ENCODE measurements around the gene ERICH6B.

The ERICH6B gene

GRCh38 chr13:45604892-45605291 is 10.6 kb downstream of the ERICH6B start:
- no peak for ATAC-seq

GRCh38 chr13:45603338-45603737 is 12.2 kb downstream of the ERICH6B start:
- TF ChIP-seq TCF4 (CRISPR knock-in tag; IDR thresholded peaks at IDR 0.05; ENCODE audit: borderline replicate concordance): no peak
- TF ChIP-seq, protein P1, sequence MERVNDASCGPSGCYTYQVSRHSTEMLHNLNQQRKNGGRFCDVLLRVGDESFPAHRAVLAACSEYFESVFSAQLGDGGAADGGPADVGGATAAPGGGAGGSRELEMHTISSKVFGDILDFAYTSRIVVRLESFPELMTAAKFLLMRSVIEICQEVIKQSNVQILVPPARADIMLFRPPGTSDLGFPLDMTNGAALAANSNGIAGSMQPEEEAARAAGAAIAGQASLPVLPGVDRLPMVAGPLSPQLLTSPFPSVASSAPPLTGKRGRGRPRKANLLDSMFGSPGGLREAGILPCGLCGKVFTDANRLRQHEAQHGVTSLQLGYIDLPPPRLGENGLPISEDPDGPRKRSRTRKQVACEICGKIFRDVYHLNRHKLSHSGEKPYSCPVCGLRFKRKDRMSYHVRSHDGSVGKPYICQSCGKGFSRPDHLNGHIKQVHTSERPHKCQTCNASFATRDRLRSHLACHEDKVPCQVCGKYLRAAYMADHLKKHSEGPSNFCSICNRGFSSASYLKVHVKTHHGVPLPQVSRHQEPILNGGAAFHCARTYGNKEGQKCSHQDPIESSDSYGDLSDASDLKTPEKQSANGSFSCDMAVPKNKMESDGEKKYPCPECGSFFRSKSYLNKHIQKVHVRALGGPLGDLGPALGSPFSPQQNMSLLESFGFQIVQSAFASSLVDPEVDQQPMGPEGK (CRISPR knock-in tag; IDR thresholded peaks at IDR 0.05; ENCODE audit: borderline replicate concordance): no peak
- TF ChIP-seq, protein P2, sequence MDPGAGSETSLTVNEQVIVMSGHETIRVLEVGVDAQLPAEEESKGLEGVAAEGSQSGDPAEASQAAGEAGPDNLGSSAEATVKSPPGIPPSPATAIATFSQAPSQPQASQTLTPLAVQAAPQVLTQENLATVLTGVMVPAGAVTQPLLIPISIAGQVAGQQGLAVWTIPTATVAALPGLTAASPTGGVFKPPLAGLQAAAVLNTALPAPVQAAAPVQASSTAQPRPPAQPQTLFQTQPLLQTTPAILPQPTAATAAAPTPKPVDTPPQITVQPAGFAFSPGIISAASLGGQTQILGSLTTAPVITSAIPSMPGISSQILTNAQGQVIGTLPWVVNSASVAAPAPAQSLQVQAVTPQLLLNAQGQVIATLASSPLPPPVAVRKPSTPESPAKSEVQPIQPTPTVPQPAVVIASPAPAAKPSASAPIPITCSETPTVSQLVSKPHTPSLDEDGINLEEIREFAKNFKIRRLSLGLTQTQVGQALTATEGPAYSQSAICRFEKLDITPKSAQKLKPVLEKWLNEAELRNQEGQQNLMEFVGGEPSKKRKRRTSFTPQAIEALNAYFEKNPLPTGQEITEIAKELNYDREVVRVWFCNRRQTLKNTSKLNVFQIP (CRISPR knock-in tag; IDR thresholded peaks at IDR 0.05; ENCODE audit: borderline replicate concordance, low read depth): no peak
- TF ChIP-seq, protein P3, sequence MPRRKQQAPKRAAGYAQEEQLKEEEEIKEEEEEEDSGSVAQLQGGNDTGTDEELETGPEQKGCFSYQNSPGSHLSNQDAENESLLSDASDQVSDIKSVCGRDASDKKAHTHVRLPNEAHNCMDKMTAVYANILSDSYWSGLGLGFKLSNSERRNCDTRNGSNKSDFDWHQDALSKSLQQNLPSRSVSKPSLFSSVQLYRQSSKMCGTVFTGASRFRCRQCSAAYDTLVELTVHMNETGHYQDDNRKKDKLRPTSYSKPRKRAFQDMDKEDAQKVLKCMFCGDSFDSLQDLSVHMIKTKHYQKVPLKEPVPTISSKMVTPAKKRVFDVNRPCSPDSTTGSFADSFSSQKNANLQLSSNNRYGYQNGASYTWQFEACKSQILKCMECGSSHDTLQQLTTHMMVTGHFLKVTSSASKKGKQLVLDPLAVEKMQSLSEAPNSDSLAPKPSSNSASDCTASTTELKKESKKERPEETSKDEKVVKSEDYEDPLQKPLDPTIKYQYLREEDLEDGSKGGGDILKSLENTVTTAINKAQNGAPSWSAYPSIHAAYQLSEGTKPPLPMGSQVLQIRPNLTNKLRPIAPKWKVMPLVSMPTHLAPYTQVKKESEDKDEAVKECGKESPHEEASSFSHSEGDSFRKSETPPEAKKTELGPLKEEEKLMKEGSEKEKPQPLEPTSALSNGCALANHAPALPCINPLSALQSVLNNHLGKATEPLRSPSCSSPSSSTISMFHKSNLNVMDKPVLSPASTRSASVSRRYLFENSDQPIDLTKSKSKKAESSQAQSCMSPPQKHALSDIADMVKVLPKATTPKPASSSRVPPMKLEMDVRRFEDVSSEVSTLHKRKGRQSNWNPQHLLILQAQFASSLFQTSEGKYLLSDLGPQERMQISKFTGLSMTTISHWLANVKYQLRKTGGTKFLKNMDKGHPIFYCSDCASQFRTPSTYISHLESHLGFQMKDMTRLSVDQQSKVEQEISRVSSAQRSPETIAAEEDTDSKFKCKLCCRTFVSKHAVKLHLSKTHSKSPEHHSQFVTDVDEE (CRISPR knock-in tag; IDR thresholded peaks at IDR 0.05): no peak
- TF ChIP-seq ZNF8 (CRISPR knock-in tag; IDR thresholded peaks at IDR 0.05): no peak
- TF ChIP-seq ZNF70 (CRISPR knock-in tag; IDR thresholded peaks at IDR 0.05): no peak
- TF ChIP-seq ARNTL (CRISPR knock-in tag; IDR thresholded peaks at IDR 0.05; ENCODE audit: borderline replicate concordance, low read depth): no peak
- no peak for TF ChIP-seq ISL1 (CRISPR knock-in tag; IDR thresholded peaks at IDR 0.05)
- TF ChIP-seq ZFP30 (CRISPR knock-in tag; IDR thresholded peaks at IDR 0.05): no peak
- no peak for TF ChIP-seq CSDC2 (CRISPR knock-in tag; IDR thresholded peaks at IDR 0.05)
- no peak for TF ChIP-seq PPARA (CRISPR knock-in tag; IDR thresholded peaks at IDR 0.05; ENCODE audit: borderline replicate concordance)
- no peak for TF ChIP-seq TOX (CRISPR knock-in tag; IDR thresholded peaks at IDR 0.05; ENCODE audit: borderline replicate concordance)
- no peak for ATAC-seq

More at GRCh38 chr13:45604892-45605291, 10.6 kb downstream of the ERICH6B start:
- TF ChIP-seq, protein P4, sequence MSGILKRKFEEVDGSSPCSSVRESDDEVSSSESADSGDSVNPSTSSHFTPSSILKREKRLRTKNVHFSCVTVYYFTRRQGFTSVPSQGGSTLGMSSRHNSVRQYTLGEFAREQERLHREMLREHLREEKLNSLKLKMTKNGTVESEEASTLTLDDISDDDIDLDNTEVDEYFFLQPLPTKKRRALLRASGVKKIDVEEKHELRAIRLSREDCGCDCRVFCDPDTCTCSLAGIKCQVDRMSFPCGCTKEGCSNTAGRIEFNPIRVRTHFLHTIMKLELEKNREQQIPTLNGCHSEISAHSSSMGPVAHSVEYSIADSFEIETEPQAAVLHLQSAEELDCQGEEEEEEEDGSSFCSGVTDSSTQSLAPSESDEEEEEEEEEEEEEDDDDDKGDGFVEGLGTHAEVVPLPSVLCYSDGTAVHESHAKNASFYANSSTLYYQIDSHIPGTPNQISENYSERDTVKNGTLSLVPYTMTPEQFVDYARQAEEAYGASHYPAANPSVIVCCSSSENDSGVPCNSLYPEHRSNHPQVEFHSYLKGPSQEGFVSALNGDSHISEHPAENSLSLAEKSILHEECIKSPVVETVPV (CRISPR knock-in tag; IDR thresholded peaks at IDR 0.05): no peak
- no peak for TF ChIP-seq ZNF8 (CRISPR knock-in tag; IDR thresholded peaks at IDR 0.05)
- no peak for TF ChIP-seq ESRRG (CRISPR knock-in tag; IDR thresholded peaks at IDR 0.05)
- no peak for TF ChIP-seq ISL1 (CRISPR knock-in tag; IDR thresholded peaks at IDR 0.05)
- TF ChIP-seq, protein P3 (CRISPR knock-in tag; IDR thresholded peaks at IDR 0.05): no peak
- no peak for TF ChIP-seq RARB (CRISPR knock-in tag; IDR thresholded peaks at IDR 0.05)
- TF ChIP-seq BACH2 (CRISPR knock-in tag; IDR thresholded peaks at IDR 0.05; ENCODE audit: borderline replicate concordance): no peak
- TF ChIP-seq CSDC2 (CRISPR knock-in tag; IDR thresholded peaks at IDR 0.05): no peak

DNA sequence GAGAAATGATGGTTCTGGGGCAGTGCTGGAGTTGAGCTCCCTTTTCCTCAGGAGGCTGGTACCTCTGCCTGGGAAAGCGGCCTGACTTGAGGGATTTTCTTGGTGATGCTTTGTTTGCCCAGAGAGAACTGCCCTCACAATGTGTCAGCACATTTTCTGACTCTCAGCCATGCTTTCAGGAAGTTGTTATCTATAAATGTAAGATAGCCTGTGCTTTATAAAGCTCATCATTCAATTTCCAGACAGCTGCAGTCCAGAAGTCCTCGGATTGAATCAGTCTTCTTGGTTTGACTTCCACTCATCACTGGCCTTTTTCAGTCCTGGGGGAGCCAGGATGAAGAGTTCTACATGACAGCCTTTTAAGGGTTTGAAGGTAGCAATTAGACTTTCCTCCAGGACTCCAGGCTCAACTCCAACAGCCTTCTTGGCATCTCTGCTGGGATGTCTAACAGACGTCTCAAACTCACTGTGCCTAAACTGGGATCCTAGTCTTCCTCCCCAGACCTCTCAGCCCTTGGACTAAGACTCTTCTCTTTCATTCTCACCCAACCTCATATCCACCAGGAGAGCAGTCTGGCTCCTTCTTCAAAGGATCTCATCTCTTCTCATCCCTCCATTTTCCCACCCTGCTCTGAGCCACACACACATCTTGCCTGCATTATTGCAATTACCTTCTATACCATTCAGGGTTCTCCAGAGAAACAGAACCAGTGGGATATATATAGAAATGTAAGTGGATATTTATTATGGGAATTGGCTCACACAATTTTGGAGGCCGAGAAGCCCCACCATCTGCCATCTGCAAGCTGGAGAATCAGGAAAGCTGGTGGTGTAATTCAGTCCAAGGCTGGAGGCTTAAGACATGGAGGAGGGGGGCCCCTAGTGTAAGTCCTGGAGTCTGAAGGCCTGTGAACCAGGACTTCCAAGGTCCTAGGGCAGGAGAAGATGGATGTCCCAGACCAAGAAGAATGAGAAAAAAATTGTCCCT is 13.1 kb downstream of the ERICH6B start:
- TF ChIP-seq ISL1 (CRISPR knock-in tag; IDR thresholded peaks at IDR 0.05): 0 out of 2 replicates have a peak, but pooled peaks have one; percentile 8
- TF ChIP-seq RARB (CRISPR knock-in tag; IDR thresholded peaks at IDR 0.05): no peak
- ATAC-seq: no peak

Measured in SK-N-SH treated with all-trans-retinoic acid at 6 μM for 48 hours (cell line).